HG03565 (cell line): ENCODE results near the gene PCYOX1L.

Source experiments
- ATAC-seq: cut with Tn5 transposase; IDR thresholded peaks from one replicate; pipeline ENCODE4 v1.9.1; 2021; ENCODE audit warnings: mild to moderate bottlenecking, moderate library complexity; ENCODE audit not compliant: unreplicated experiment

PCYOX1L gene

GRCh38 chr5:149357370-149358293, at the start of gene PCYOX1L:
Gene PCYOX1L, plus strand, starts transcription at chr5:149358046. Its CDS starts 23 bp downstream, at chr5:149358069.
- ATAC-seq: peak; percentile 98

- ATAC-seq: no peak
Measured at GRCh38 chr5:149309354-149309753, 48.5 kb upstream of the PCYOX1L start.

- ATAC-seq: no peak
Measured at GRCh38 chr5:149310488-149310887, 47.4 kb upstream of the PCYOX1L start.

- no peak for ATAC-seq
Measured at GRCh38 chr5:149310947-149311658, 46.7 kb upstream of the PCYOX1L start.

GRCh38 chr5:149313151-149313841, 44.5 kb upstream of the PCYOX1L start:
- ATAC-seq: no peak

GRCh38 chr5:149314571-149315111, 43.2 kb upstream of the PCYOX1L start:
- no peak for ATAC-seq

- ATAC-seq: no peak
Measured at GRCh38 chr5:149315753-149316152, 42.1 kb upstream of the PCYOX1L start.

GRCh38 chr5:149317281-149318048, 40.4 kb upstream of the PCYOX1L start:
- ATAC-seq: peak; percentile 71

- ATAC-seq: no peak
Measured at GRCh38 chr5:149319174-149319573, 38.7 kb upstream of the PCYOX1L start.

GRCh38 chr5:149320791-149321330, 37.0 kb upstream of the PCYOX1L start:
- no peak for ATAC-seq

GRCh38 chr5:149322518-149322917, 35.3 kb upstream of the PCYOX1L start:
- no peak for ATAC-seq

- no peak for ATAC-seq
Measured at GRCh38 chr5:149323210-149323609, 34.6 kb upstream of the PCYOX1L start.

- no peak for ATAC-seq
Measured at GRCh38 chr5:149323621-149324205, 34.1 kb upstream of the PCYOX1L start.

GRCh38 chr5:149324641-149325040, 33.2 kb upstream of the PCYOX1L start:
- no peak for ATAC-seq

GRCh38 chr5:149325166-149325735, 32.6 kb upstream of the PCYOX1L start:
- ATAC-seq: no peak

GRCh38 chr5:149325894-149326293, 32.0 kb upstream of the PCYOX1L start:
- ATAC-seq: no peak

GRCh38 chr5:149326611-149327010, 31.2 kb upstream of the PCYOX1L start:
- ATAC-seq: no peak

- no peak for ATAC-seq
Measured at GRCh38 chr5:149328177-149328576, 29.7 kb upstream of the PCYOX1L start.

GRCh38 chr5:149333711-149334443, 24.0 kb upstream of the PCYOX1L start:
- no peak for ATAC-seq
